HEK293 (cell line): ENCODE measurements around the gene TPSD1.

Experiments
- CTCF ChIA-PET: fragments of 350-600 bp; formaldehyde crosslinking; extraction: SDS; loops from one replicate; lab custom pipeline; 2021; ENCODE audit warnings: antibody characterized with exemption; lab: Yijun Ruan, JAX
- POLR2A ChIA-PET: fragments of 300-600 bp; formaldehyde crosslinking; extraction: SDS; loops from one replicate; lab custom pipeline; 2020; ENCODE audit warnings: antibody characterized with exemption, inconsistent platforms; lab: Yijun Ruan, JAX
- H3K27ac ChIP-seq: fragments of 200-500 bp; sonication (Bioruptor generic); 2 replicates; pipeline ENCODE4 v1.5.1; 2014; ENCODE audit warnings: low read depth, low read length, control low read depth, inconsistent platforms; ENCODE audit errors: extremely low read depth
- H3K36me3 ChIP-seq, 2 experiments: fragments of 200-500 bp in 1 of 2; sonication (Bioruptor generic) in 1 of 2; 1 replicate in 1 of 2; 2 replicates in 1 of 2; pipeline ENCODE4 v1.5.1; 2014 to 2017; ENCODE audit warnings: inconsistent platforms in 2 of 2, low read length in 2 of 2; ENCODE audit not compliant: control insufficient read depth in 2 of 2, insufficient read depth in 1 of 2
- H3K4me1 ChIP-seq: fragments of 200-500 bp; sonication (Bioruptor generic); 2 replicates; pipeline ENCODE4 v1.5.1; 2014; ENCODE audit warnings: mild to moderate bottlenecking, low read length, inconsistent platforms; ENCODE audit not compliant: control insufficient read depth, insufficient read depth
- H3K4me3 ChIP-seq: 2 replicates; pipeline ENCODE4 v1.5.1; 2011; ENCODE audit warnings: low read depth, mild to moderate bottlenecking, control low read depth, low read length, moderate library complexity
- H3K9me3 ChIP-seq: fragments of 200-500 bp; sonication (Bioruptor generic); 2 replicates; pipeline ENCODE4 v1.5.1; 2014; ENCODE audit warnings: low read depth, low read length, inconsistent platforms; ENCODE audit not compliant: control insufficient read depth, insufficient read depth
- GLI4 ChIP-seq: fragments of 450-650 bp; formaldehyde crosslinking; IDR thresholded peaks from 2 replicates; pipeline ENCODE4 v1.5.1; 2016; ENCODE audit warnings: missing biosample characterization, missing genetic modification characterization
- KLF16 ChIP-seq: fragments of 450-650 bp; formaldehyde crosslinking; IDR thresholded peaks from 2 replicates; pipeline ENCODE4 v1.5.1; 2017; ENCODE audit warnings: missing biosample characterization, missing genetic modification characterization
- TRIM28 ChIP-seq: IDR thresholded peaks from 2 replicates; pipeline ENCODE4 v1.6.1; 2011; ENCODE audit warnings: low read length, control low read depth, borderline replicate concordance
- ZIC2 ChIP-seq: fragments of 450-650 bp; formaldehyde crosslinking; IDR thresholded peaks from 2 replicates; pipeline ENCODE4 v1.5.1; 2016; ENCODE audit warnings: missing biosample characterization, missing genetic modification characterization
- ZNF16 ChIP-seq: fragments of 450-650 bp; formaldehyde crosslinking; IDR thresholded peaks from 2 replicates; pipeline ENCODE4 v1.5.1; 2016; ENCODE audit warnings: low read depth, missing biosample characterization, missing genetic modification characterization
- ZNF174 ChIP-seq: fragments of 450-650 bp; formaldehyde crosslinking; IDR thresholded peaks from 2 replicates; pipeline ENCODE4 v1.5.0; 2017; ENCODE audit warnings: missing biosample characterization, mild to moderate bottlenecking, missing genetic modification characterization
- ZNF433 ChIP-seq: fragments of 450-650 bp; formaldehyde crosslinking; IDR thresholded peaks from 2 replicates; pipeline ENCODE4 v1.5.1; 2016; ENCODE audit warnings: missing biosample characterization, missing genetic modification characterization, low read depth
- ZNF48 ChIP-seq: fragments of 450-650 bp; formaldehyde crosslinking; IDR thresholded peaks from 2 replicates; pipeline ENCODE4 v1.5.1; 2016; ENCODE audit warnings: missing biosample characterization, missing genetic modification characterization
- ZNF514 ChIP-seq: fragments of 450-650 bp; formaldehyde crosslinking; IDR thresholded peaks from 2 replicates; pipeline ENCODE4 v1.5.1; 2016; ENCODE audit warnings: missing biosample characterization, missing genetic modification characterization
- ZNF558 ChIP-seq: fragments of 450-650 bp; formaldehyde crosslinking; IDR thresholded peaks from 2 replicates; pipeline ENCODE4 v1.5.1; 2016; ENCODE audit warnings: missing biosample characterization, missing genetic modification characterization
- ZNF571 ChIP-seq: fragments of 450-650 bp; formaldehyde crosslinking; IDR thresholded peaks from 2 replicates; pipeline ENCODE4 v1.5.0; 2017; ENCODE audit warnings: missing biosample characterization, missing genetic modification characterization
- ZNF776 ChIP-seq: fragments of 450-650 bp; formaldehyde crosslinking; IDR thresholded peaks from 2 replicates; pipeline ENCODE4 v1.5.0; 2017; ENCODE audit warnings: missing biosample characterization, missing genetic modification characterization, borderline replicate concordance
- ZNF777 ChIP-seq: fragments of 450-650 bp; formaldehyde crosslinking; IDR thresholded peaks from 2 replicates; pipeline ENCODE4 v1.5.1; 2017; ENCODE audit warnings: missing biosample characterization, missing genetic modification characterization, borderline replicate concordance
- TF ChIP-seq, protein P1 (sequence below): fragments of 450-650 bp; formaldehyde crosslinking; IDR thresholded peaks from 2 replicates; pipeline ENCODE4 v1.5.1; 2016; ENCODE audit warnings: missing biosample characterization, missing genetic modification characterization, borderline replicate concordance
- TF ChIP-seq, protein P2 (sequence below): IDR thresholded peaks from 2 replicates; pipeline ENCODE4 v1.6.1; 2011; ENCODE audit warnings: mild to moderate bottlenecking, low read depth, low read length, borderline replicate concordance
- TF ChIP-seq, protein P3 (sequence below): fragments of 450-650 bp; formaldehyde crosslinking; IDR thresholded peaks from 2 replicates; pipeline ENCODE4 v1.5.1; 2017; ENCODE audit warnings: missing biosample characterization, mild to moderate bottlenecking, missing genetic modification characterization, moderate library complexity
- TF ChIP-seq, protein P4 (sequence below): fragments of 450-650 bp; formaldehyde crosslinking; IDR thresholded peaks from 2 replicates; pipeline ENCODE4 v1.5.1; 2017; ENCODE audit warnings: missing biosample characterization, missing genetic modification characterization

The TPSD1 gene

DNA sequence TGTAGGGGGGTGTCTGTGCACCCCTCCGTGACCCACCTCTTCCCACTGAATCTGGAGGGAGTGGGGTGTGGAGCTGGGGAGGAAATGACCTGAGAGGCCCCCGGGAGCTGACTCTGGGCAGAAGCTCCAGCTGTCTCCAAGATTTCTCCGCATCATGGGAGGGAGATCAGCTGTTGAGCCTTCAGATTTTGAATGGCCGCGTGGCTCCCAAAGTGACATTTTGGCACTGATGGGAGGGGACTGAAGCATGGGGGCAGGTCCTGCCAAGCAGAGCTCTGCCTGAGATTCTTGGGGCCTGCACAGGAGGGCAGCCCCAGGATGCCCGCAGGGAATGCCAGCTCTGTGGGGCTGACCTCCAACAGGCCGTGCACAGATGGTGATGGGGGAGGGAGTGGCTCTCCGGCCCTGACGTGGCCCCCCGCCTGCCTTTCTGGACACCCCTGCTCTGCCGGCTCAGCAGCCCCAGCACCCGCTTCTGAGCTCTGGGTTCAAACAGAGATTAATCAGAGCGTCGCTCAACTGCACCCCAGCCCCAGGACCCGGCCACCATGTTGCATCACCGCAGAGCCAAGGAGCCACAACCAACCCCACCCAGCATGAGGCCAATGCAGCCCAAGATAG, 28.2 kb downstream of the TPSD1 start (continued):
- TF ChIP-seq, protein P1, sequence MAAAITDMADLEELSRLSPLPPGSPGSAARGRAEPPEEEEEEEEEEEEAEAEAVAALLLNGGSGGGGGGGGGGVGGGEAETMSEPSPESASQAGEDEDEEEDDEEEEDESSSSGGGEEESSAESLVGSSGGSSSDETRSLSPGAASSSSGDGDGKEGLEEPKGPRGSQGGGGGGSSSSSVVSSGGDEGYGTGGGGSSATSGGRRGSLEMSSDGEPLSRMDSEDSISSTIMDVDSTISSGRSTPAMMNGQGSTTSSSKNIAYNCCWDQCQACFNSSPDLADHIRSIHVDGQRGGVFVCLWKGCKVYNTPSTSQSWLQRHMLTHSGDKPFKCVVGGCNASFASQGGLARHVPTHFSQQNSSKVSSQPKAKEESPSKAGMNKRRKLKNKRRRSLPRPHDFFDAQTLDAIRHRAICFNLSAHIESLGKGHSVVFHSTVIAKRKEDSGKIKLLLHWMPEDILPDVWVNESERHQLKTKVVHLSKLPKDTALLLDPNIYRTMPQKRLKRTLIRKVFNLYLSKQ (tag by site-specific recombination), result no peak

DNA sequence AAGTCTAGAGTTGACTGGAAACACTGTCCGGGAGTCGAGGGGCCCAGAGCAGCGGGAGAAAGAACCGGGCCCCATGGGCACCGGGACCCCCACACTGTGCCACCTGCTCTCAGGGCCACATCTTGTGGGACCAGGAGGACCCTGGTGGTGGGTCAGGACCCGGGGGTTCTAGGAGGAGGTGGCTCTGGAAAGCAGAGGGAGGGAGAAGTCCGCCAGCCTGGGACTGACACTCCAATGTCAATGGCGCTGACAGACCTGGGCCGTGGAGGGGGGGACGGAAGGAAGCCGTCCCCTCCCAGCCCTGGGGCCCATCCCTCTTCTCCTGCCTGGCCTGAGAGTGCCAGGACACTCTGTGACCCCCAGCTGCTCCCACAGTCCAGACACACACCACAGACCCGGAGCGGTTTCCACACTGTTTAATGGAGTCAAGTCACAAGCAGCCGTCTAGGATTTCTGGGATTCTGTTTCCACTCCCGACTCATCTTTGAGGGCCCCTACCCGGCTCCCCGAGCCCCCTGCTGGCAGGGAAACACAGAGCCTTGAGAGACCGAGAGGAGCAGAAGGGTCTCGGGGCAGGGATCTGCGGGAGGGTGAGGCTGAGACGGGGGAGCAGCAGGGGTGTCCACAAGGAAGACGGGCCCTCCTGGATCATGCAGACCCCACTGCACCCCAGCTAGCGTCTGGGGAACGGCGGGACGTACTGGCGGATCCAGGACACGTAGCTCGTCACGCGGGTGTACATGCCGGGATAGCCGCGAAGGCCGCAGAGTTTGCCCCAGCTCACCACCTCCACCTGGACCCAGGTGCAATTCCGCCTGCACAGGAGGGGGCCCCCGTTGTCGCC, 30.0 kb downstream of the TPSD1 start:
- H3K9me3 ChIP-seq, result no peaks in the 10 kb centered on the region
- ChIA-PET CTCF (interaction anchor here (0.6 to 0.8 kb wide), 2 partner anchors 9 to 76 kb away, joined by 3 read pairs; no protein-coding TSS in a partner anchor), POLR2A (no interaction called here)
- no peaks in the 10 kb centered on the region for H3K36me3 ChIP-seq
- no peak overlapping the region for H3K4me3 ChIP-seq
- no peak overlapping the region for H3K27ac ChIP-seq
- no peaks in the 10 kb centered on the region for H3K4me1 ChIP-seq
- TF ChIP-seq ZNF174 (tag by site-specific recombination), result no peak

DNA sequence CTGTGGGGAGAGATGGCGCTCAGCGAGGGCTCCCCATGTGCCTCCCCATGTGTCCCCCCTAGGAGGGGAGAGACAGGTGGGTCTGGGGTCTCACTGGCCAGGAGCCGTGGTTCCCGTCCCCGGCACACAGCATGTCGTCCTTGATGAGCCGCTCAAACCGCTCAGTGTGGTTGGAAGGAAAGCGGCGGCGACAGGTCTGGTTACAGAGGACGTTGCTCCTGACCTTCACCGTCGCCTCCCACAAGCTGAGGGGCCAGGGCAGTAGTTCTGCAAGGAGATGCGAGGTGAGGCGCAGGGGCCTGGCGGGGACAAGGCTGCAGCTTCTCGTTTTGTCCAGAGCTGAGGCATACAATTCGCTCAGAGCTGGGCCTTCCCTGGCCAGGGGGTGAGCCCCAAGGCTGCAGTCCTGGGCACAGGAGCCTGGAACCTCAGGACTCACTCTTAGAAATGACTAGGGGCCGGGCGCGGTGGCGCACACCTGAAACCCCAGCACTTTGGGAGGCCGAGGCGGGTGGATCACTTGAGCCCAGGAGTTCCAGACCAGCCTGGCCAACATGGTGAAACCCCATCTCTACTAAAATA, 30.7 kb downstream of the TPSD1 start:
- Histone ChIP-seq H3K4me1 (no peaks in the 10 kb centered on the region), H3K4me3 (no peak overlapping the region), H3K9me3 (no peaks in the 10 kb centered on the region), H3K27ac (no peak overlapping the region), H3K36me3 (no peaks in the 10 kb centered on the region)
- POLR2A ChIA-PET, result no interaction called here
- TF ChIP-seq ZNF514 (no peak), GLI4 (tag by site-specific recombination) (no peak), ZNF571 (no peak), ZNF776 (no peak), ZNF16 (tag by site-specific recombination) (no peak), KLF16 (tag by site-specific recombination) (no peak), ZIC2 (tag by site-specific recombination) (no peak), TRIM28 (no peak), ZNF777 (tag by site-specific recombination) (no peak), ZNF558 (tag by site-specific recombination) (no peak), ZNF48 (tag by site-specific recombination) (no peak), ZNF433 (tag by site-specific recombination) (no peak)
- TF ChIP-seq, protein P2, sequence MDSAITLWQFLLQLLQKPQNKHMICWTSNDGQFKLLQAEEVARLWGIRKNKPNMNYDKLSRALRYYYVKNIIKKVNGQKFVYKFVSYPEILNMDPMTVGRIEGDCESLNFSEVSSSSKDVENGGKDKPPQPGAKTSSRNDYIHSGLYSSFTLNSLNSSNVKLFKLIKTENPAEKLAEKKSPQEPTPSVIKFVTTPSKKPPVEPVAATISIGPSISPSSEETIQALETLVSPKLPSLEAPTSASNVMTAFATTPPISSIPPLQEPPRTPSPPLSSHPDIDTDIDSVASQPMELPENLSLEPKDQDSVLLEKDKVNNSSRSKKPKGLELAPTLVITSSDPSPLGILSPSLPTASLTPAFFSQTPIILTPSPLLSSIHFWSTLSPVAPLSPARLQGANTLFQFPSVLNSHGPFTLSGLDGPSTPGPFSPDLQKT, result no peak
- TF ChIP-seq, protein P3, sequence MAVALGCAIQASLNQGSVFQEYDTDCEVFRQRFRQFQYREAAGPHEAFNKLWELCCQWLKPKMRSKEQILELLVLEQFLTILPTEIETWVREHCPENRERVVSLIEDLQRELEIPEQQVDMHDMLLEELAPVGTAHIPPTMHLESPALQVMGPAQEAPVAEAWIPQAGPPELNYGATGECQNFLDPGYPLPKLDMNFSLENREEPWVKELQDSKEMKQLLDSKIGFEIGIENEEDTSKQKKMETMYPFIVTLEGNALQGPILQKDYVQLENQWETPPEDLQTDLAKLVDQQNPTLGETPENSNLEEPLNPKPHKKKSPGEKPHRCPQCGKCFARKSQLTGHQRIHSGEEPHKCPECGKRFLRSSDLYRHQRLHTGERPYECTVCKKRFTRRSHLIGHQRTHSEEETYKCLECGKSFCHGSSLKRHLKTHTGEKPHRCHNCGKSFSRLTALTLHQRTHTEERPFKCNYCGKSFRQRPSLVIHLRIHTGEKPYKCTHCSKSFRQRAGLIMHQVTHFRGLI (tag by site-specific recombination), result no peak
- TF ChIP-seq, protein P4, sequence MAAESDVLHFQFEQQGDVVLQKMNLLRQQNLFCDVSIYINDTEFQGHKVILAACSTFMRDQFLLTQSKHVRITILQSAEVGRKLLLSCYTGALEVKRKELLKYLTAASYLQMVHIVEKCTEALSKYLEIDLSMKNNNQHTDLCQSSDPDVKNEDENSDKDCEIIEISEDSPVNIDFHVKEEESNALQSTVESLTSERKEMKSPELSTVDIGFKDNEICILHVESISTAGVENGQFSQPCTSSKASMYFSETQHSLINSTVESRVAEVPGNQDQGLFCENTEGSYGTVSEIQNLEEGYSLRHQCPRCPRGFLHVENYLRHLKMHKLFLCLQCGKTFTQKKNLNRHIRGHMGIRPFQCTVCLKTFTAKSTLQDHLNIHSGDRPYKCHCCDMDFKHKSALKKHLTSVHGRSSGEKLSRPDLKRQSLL, result no peak
- CTCF ChIA-PET, result interaction anchor here (0.6 to 0.8 kb wide), 2 partner anchors 8 to 13 kb away, joined by 3 read pairs; no protein-coding TSS in a partner anchor
